Stromal cell of bone marrow (primary cell): ENCODE results near the gene PRKN.

ENCODE experiments used
- DNase-seq: peaks from one replicate; pipeline ENCODE4 v3.0.0-alpha.2; 2012; ENCODE audit warnings: low read depth

The PRKN gene

GRCh38 chr6:161654209-161654608 lies 1073.4 kb downstream of the PRKN start:
- no peak for DNase-seq

- no peak for DNase-seq
Measured at GRCh38 chr6:161651949-161652348, 1075.6 kb downstream of the PRKN start.

- DNase-seq, result no peak
Measured at GRCh38 chr6:161649841-161650240, 1077.7 kb downstream of the PRKN start.

- DNase-seq, result no peak
Measured at GRCh38 chr6:161649068-161649467, 1078.5 kb downstream of the PRKN start.

- DNase-seq, result no peak
Measured at GRCh38 chr6:161647234-161647633, 1080.3 kb downstream of the PRKN start.

- DNase-seq, result peak; percentile 9
Measured at GRCh38 chr6:161644521-161644920, 1083.0 kb downstream of the PRKN start.

GRCh38 chr6:161641175-161641574 lies 1086.4 kb downstream of the PRKN start:
- no peak for DNase-seq

GRCh38 chr6:161639772-161640171 lies 1087.8 kb downstream of the PRKN start:
- no peak for DNase-seq

- DNase-seq, result no peak
Measured at GRCh38 chr6:161637658-161638057, 1089.9 kb downstream of the PRKN start.

- DNase-seq, result no peak
Measured at GRCh38 chr6:161636882-161637430, 1090.6 kb downstream of the PRKN start.

GRCh38 chr6:161635975-161636374 lies 1091.6 kb downstream of the PRKN start:
- no peak for DNase-seq

GRCh38 chr6:161634916-161635315 lies 1092.7 kb downstream of the PRKN start:
- DNase-seq, result no peak

- DNase-seq, result peak; percentile 82
Measured at GRCh38 chr6:161631676-161632194, 1095.8 kb downstream of the PRKN start.

GRCh38 chr6:161630674-161631073 lies 1096.9 kb downstream of the PRKN start:
- DNase-seq, result peak; percentile 44

- DNase-seq, result no peak
Measured at GRCh38 chr6:161626132-161626676, 1101.4 kb downstream of the PRKN start.

- no peak for DNase-seq
Measured at GRCh38 chr6:161624111-161624510, 1103.5 kb downstream of the PRKN start.

- DNase-seq, result no peak
Measured at GRCh38 chr6:161622779-161623178, 1104.8 kb downstream of the PRKN start.

GRCh38 chr6:161618831-161619454 lies 1108.6 kb downstream of the PRKN start:
- DNase-seq, result peak; percentile 59

GRCh38 chr6:161613711-161614110 lies 1113.9 kb downstream of the PRKN start:
- DNase-seq, result no peak

- DNase-seq, result no peak
Measured at GRCh38 chr6:161608771-161609170, 1118.8 kb downstream of the PRKN start.

- DNase-seq, result no peak
Measured at GRCh38 chr6:161607696-161608297, 1119.8 kb downstream of the PRKN start.

- DNase-seq, result no peak
Measured at GRCh38 chr6:161602359-161602758, 1125.2 kb downstream of the PRKN start.

- no peak for DNase-seq
Measured at GRCh38 chr6:161598896-161599295, 1128.7 kb downstream of the PRKN start.
